NCI-H1105 treated with DMSO at 0.1 percent for 48 hours (cell line): ENCODE results near the gene CYP21A2.

Experiments
- DNase-seq: peaks from one replicate; lab custom pipeline; 2025; lab: John Stamatoyannopoulos, UW

CYP21A2 gene

DNA sequence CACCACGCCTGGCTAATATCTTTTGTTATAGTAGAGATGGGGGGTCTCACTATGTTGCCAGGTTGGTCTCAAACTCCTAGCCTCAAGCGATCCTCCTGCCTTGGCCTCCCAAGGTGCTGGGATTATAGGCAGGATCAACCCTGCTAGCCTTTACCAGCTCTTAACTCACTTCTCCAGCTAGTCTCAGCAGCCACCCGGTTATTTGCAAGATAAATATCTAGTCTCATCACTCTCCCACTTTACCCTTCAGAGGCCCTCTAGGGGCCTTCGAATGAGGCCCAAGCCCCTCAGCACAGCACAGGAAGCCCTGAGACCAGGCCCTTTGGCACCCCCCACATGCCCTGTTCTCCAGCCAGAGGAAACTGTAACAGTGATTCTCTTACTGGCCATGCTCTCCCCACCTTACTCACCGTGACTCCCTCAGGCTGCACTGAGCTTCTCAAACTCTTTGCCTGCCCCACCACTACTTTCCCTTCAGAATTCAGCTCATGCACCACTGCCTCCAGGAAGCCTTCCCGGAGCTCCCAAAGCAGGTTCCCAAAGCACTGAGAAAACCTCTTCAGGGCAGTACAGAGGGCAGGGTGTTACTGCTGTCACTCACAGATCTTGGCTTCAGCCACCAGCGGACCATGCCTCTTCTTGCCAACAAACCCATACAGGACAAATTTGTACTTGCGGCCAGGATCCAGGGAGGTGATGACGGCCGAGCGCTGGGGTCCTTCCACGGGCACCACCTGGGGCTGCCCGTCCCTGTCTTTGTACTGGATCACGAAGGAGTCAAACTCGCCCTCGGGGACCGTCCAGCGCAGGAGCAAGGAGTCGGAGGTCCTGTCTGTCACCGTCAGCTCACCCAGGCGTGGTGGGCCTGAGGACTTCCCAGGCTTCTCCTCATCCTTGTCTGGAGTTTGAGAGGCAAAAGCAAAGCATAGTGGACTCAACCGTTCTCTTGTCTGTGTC is 45.9 kb downstream of the CYP21A2 start:
- no peak for DNase-seq

DNA sequence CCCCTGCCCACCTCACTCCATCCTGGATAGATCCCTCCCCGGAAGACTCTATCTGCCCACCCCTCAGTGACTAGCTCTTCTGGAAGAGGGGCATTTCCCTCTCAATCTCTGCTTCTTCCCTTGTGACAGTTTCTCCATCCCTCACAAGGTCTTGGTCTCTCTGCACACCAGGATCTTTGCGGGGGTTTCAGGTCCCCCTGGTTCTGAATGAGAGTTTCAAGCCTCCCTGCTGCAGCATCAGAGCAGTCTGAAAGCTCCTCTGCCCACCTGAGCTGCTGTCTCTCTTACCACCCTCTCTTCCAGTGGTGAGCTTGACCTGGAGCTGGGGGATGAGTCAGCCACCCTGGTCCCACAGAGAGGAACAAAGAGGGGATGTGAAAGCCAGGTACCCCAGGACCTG is 46.6 kb downstream of the CYP21A2 start:
- no peak for DNase-seq

DNA sequence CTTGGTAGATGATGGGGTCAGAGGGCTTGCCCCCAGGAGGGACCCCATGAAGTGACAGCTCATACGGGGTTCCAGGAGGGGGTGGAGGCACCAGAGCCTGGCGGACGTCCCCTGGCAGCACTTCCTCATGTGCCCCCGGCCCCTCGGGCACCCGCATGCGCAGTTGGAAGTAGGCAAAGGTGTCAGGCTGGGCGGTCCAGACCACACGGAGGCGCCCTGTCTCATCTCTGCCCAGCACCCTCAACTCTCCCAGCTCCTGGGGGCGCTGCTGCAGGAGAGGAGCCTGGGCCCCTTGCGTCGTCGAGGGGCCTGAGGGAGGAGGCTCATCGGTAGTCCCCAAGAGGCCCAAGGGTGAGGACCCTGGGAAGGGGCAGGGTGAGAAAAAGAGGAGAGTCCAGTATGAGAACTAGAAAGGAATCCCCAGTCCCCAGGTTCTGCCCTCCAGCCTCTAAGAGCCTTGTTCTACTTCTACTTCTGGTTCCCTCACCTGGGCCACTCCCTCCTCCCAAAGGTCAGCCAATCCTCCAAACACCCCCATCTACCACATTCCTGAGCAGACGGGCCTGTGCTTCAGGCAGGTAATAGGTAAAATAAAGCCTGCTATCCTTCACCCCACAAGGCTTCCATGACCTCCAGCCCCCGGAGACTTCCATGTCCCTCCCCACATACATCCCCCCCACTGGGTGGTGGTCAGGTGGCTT is 47.7 kb downstream of the CYP21A2 start:
- no peak for DNase-seq

DNA sequence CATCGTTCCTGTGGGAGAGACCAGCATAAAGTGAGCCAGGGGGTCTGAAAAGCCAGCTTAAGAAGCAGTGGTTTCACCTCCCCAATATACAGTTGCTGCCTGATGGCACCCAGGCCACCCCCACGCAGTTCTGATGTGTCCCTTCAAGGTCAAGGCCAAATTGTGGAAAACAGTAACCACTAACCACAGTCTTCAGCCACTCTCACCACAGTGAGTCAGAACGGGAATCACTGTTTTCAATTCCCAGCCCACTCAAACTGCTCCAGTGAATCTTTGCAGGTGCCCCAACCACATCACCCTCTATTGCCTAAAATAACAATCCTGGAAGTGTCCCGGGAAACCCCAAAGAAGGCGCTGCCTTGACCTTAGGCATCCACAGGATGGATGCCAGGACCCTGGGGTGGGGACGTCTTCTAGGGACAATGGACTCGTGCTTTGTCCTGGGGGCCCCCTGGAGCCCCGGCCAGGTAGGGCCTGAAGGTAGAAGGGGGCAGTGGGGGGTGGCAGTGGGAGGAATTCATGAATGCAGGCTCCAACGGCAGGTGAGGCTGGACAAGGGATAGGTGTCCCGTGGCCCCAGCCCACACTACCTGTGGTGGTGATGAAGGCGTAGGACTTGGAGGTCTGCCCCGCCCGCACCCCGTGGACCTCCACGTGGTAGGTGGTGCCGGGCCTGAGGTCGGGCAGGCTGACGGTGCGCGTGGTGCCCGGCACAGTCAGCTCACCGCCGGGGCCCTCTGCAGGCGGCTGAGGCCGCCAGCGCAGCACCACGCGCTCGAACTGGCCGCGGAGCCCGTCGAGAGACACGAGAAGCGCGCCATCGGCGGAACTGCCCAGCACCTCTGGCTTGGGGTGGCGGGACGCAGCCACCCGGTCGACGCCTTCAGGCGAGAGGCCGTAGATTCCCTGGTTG is 48.7 kb downstream of the CYP21A2 start:
- no peak for DNase-seq

DNA sequence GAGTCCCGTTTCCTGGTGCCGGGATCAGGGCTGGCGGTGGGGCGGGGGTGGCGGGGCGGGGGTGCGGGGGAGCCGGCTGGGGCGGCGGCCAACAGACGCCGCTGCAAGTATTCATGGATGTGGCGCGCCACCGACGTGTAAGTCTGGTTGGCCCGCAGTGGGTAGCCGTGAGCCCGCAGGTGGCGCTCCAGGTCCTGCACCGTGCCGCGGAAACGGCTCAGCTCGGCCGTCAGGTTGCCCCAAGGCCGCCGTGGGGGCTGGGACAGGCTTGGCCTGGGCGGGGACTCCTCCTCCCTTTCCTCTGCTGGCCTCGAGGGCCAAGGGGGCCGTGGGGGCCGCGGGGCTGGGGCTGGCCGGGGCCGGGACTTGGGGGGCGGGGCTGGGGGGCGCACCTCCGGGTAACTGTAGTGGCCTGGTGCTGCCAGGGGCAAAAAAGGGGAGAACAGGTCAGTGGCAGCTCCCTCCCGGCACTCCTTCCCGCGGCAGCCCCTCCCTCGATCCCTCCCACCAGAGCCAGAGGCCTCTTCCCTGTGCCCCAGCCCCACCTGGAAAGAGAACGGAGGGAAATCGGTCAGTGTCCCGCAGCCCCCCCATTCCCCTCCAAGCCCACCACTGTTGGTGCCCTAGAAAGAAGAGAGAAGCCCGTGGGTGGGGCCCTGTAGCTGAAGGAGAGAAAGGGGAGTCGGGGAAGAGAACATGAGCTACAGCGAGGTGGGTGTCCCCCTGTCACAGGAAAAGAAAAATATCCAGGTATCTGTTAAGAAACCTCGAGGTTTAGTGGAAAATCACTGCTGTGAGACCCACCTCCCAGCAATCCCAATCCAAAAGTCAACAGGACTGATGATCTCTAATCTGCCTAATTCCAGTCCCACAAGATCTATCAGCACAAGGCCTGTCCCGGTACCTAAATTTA is 49.6 kb downstream of the CYP21A2 start:
- no peak for DNase-seq

DNA sequence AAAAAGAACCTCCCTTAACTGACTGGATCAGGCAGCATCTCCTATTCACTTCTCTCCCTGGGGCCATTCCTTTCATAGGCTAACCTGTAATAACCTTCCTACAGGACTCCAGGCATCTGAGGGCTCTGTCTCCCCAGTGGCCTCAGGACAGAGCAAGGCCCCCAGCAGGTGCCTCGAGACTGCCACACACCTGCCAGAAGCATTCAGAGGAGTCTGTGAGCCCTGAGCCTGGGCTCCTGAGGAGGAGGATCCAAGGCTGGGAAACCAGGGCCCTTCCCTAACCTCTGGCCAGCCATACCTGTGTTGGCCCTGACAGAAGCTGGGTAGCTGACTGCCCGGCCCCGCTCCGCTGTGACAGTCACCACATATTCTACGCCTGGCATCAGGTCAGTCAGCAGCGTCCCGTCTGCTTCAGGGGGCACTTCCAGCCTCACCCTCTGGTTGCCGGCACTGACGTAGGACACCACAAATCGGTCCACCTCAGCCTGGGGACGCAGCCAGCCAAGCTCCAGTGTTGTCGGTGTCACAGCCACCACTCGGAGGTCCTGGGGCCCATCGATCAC is 50.4 kb downstream of the CYP21A2 start:
- no peak for DNase-seq

DNA sequence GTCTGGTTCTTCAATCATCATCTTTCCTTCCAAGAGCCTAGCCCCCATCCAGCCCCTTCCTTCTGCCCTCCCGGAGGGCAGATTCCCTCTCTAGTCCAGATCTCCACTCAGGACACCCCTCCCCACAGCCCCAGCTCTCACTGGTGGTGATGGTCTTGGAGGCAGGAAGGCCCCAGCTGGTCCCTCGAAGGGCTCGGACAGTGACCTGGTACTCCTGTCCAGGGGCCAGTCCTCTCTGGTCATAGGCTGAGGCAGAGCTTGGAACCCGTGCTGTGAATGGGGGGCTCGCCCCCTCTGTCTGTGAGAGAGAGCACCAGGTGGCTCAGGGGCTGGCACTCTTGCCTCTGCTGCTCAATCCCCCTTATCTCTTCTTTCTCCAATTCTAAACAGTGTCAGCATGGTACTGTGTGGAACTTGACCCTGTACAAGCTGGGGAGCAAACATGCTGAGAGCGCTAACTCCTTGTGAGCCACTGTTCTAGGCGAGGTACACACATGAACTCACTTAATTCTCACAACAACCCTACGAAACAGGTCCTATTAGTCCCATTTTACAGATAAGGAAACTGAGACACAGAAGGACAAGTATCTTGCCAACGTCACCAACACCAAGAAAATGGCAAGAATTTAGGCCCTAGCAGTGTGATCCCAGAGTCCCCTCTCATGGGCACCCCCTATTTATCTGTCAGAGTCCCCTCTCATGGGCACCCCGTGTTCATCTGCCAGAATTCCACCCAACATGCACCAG is 51.0 kb downstream of the CYP21A2 start:
- DNase-seq = no peak
